GM12872 (cell line): ENCODE data around the gene LONP2.

Experiments used
- CTCF ChIP-seq: IDR thresholded peaks from 3 replicates; pipeline ENCODE4 v1.5.1; 2011; ENCODE audit warnings: low read depth, mild to moderate bottlenecking, low read length, moderate library complexity; ENCODE audit not compliant: insufficient read depth

LONP2 gene

GRCh38 chr16:48383877-48384519, 139.9 kb downstream of the LONP2 start:
- TF ChIP-seq CTCF: no peak

GRCh38 chr16:48384520-48385252, 140.6 kb downstream of the LONP2 start:
- no peak for TF ChIP-seq CTCF

GRCh38 chr16:48385253-48386150, 141.4 kb downstream of the LONP2 start, which contains the start of gene SIAH1:
Gene SIAH1 (minus strand): TSS chr16:48385413. CDS start chr16:48362428, 22,985 bp downstream.
- no peak for TF ChIP-seq CTCF

GRCh38 chr16:48386559-48387312, 142.6 kb downstream of the LONP2 start:
- TF ChIP-seq CTCF: no peak

GRCh38 chr16:48392407-48392806, 148.3 kb downstream of the LONP2 start:
- no peak for TF ChIP-seq CTCF

GRCh38 chr16:48393485-48394354, 149.6 kb downstream of the LONP2 start:
- TF ChIP-seq CTCF: no peak
